ENCODE measurements around the gene ERBB4.

DNA sequence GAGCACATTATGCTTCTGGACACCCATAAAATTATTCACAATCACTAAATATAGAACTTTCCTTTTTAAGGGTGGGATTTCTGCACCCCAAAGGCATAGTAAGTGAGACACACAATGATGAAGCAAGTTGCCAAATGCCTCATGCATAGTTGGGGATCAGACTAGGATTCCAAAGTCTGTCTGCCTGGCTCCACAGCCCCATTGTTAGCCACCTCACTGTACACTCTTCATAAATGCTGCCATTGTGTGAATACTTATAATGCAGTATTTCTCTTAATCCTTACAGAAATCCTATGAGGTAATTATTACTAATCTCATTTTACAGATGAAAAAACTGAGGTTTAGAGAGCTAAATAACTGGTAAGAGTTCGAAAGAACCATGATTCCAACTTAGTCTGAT, 738.6 kb downstream of the ERBB4 start:
- TF ChIP-seq POLR2AphosphoS5 (IDR thresholded peaks at IDR 0.05; ENCODE audit: low read depth, low read length) (no peak), POLR2A (IDR thresholded peaks at IDR 0.05; ENCODE audit: low read depth, low read length) (no peak), PAX5 (IDR thresholded peaks at IDR 0.05; ENCODE audit: insufficient read depth, low read length, severe bottlenecking) (no peak)

All from GM12891 (cell line).